Measurements from ENCODE around the gene DOP1A. TPM values are rescaled to one million over a fixed set of nuclear protein-coding genes. Genes with fewer than 3 reads are reported as not detected.

Gene DOP1A
- total and polyA plus RNA-seq, 2 donors (not counting 1 experiment from before 2014, with no cell fraction given), result 9.4 to 28.3 TPM

DNA sequence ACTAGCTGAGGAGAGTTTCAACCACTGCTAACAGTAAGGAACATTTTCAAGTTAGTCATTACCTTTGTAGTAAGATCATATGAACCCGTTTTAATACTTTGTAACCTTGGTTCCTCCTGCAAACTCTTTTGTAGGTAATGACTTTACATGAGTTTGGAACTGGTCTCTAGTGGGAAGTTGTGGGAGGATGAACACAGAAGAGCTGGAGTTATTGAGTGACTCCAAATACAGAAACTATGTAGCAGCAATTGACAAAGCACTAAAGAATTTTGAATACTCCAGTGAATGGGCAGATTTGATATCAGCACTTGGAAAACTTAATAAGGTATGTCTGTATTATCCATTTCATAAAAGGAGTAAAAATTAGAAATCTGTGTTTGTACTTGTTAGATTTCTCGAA lies 29.3 kb downstream of the DOP1A start:
- ChIA-PET POLR2A (no interaction called here), CTCF (interaction anchor here (0.7 to 1.6 kb wide), 2 partner anchors 29 to 42 kb away, joined by 3 to 5 read pairs; partner anchors contain the start of gene DOP1A)
- ATAC-seq (ENCODE audit: low read depth) (no peak), DNase-seq (no peak)
- Mint-ChIP-seq H3K27me3 (no peaks in the 10 kb centered on the region), H3K4me3 (no peak overlapping the region), H3K4me1 (peaks cover 2% of the 10 kb centered on the region), H3K27ac (no peak overlapping the region), H3K9me3 (ENCODE audit: insufficient read depth) (no peaks in the 10 kb centered on the region)
- Histone ChIP-seq H3K27me3 (replicated peaks in 1 of 4; ENCODE audit: control extremely low read depth in 1 of 4, control insufficient read depth in 3 of 4, insufficient read depth in 4 of 4, low read length in 3 of 4) (no peaks in the 10 kb centered on the region), H4K20me1 (ENCODE audit: control insufficient read depth, insufficient read depth, low read length, poor library complexity, severe bottlenecking) (peaks cover 7% of the 10 kb centered on the region), H3K4me2 (replicated peaks; ENCODE audit: low read depth, low read length, poor library complexity, severe bottlenecking) (no peak overlapping the region), H3K36me3 (replicated peaks in 1 of 2; ENCODE audit: control extremely low read depth in 1 of 2, control insufficient read depth in 1 of 2, extremely low read depth in 1 of 2, insufficient read depth in 2 of 2, low read length in 1 of 2) (peaks cover 6 to 17% of the 10 kb centered on the region in 2 experiments), H3K27ac (ENCODE audit: low read length in 2 of 2) (no peak overlapping the region), H3K4me3 (ENCODE audit: control extremely low read depth in 1 of 5, extremely low read depth in 1 of 5, insufficient read depth in 1 of 5, low read depth in 2 of 5, low read length in 4 of 5) (no peak overlapping the region), H3K9me3 (ENCODE audit: control extremely low read depth in 1 of 3, control insufficient read depth in 2 of 3, insufficient read depth in 1 of 3, low read length in 2 of 3) (peaks cover 0 to 2% (median 0%) of the 10 kb centered on the region in 3 donors), H2AFZ (ENCODE audit: insufficient read depth, low read depth, low read length, poor library complexity, severe bottlenecking) (no peak overlapping the region), H3K79me2 (ENCODE audit: control insufficient read depth, insufficient read depth, low read length) (peaks cover 28% of the 10 kb centered on the region), H3K4me1 (ENCODE audit: control insufficient read depth in 2 of 2, insufficient read depth in 2 of 2, low read length in 2 of 2) (no peaks in the 10 kb centered on the region), H3K9ac (ENCODE audit: low read length) (no peak overlapping the region)
- intact Hi-C loops (cut with micrococcal nuclease), result no loop called here
- no peak for TF ChIP-seq EZH2 (IDR thresholded peaks at IDR 0.05; ENCODE audit: borderline replicate concordance, insufficient read depth, low read depth, low read length, poor library complexity, severe bottlenecking)
- TF ChIP-seq, protein P1, sequence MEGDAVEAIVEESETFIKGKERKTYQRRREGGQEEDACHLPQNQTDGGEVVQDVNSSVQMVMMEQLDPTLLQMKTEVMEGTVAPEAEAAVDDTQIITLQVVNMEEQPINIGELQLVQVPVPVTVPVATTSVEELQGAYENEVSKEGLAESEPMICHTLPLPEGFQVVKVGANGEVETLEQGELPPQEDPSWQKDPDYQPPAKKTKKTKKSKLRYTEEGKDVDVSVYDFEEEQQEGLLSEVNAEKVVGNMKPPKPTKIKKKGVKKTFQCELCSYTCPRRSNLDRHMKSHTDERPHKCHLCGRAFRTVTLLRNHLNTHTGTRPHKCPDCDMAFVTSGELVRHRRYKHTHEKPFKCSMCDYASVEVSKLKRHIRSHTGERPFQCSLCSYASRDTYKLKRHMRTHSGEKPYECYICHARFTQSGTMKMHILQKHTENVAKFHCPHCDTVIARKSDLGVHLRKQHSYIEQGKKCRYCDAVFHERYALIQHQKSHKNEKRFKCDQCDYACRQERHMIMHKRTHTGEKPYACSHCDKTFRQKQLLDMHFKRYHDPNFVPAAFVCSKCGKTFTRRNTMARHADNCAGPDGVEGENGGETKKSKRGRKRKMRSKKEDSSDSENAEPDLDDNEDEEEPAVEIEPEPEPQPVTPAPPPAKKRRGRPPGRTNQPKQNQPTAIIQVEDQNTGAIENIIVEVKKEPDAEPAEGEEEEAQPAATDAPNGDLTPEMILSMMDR (IDR thresholded peaks at IDR 0.05), result no peak
- no CpG with 5 or more reads among the region's 2 CpGs for WGBS (ENCODE audit: insufficient coverage)

DNA sequence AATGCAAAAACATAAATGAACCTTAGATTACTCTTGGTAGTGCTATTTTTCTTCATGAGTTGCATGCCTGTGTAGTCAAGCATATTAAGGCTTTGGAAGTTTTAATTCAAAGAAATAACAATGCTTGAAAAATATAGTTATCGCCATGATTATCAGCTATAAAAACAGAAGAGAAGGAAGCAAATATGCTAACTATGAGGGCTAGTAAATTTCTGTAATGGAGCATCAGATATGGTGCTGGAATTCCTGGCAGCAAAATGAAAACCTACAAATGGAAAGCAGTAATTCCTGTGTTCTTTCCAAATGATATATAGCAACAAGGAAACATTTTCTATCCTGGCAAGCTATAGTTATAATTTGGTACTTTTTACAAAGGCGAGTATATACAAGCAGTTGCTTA lies 29.7 kb downstream of the DOP1A start:
- Histone ChIP-seq H3K4me2 (replicated peaks; ENCODE audit: low read depth, low read length, poor library complexity, severe bottlenecking) (no peak overlapping the region), H2AFZ (ENCODE audit: insufficient read depth, low read depth, low read length, poor library complexity, severe bottlenecking) (no peak overlapping the region), H3K27me3 (replicated peaks in 1 of 4; ENCODE audit: control extremely low read depth in 1 of 4, control insufficient read depth in 3 of 4, insufficient read depth in 4 of 4, low read length in 3 of 4) (no peaks in the 10 kb centered on the region), H3K36me3 (replicated peaks in 1 of 2; ENCODE audit: control extremely low read depth in 1 of 2, control insufficient read depth in 1 of 2, extremely low read depth in 1 of 2, insufficient read depth in 2 of 2, low read length in 1 of 2) (peaks cover 9 to 20% of the 10 kb centered on the region in 2 experiments), H3K9ac (ENCODE audit: low read length) (no peak overlapping the region), H3K4me3 (ENCODE audit: control extremely low read depth in 1 of 5, extremely low read depth in 1 of 5, insufficient read depth in 1 of 5, low read depth in 2 of 5, low read length in 4 of 5) (no peak overlapping the region), H3K9me3 (ENCODE audit: control extremely low read depth in 1 of 3, control insufficient read depth in 2 of 3, insufficient read depth in 1 of 3, low read length in 2 of 3) (peaks cover 0 to 2% (median 0%) of the 10 kb centered on the region in 3 donors), H4K20me1 (ENCODE audit: control insufficient read depth, insufficient read depth, low read length, poor library complexity, severe bottlenecking) (peaks cover 7% of the 10 kb centered on the region), H3K79me2 (ENCODE audit: control insufficient read depth, insufficient read depth, low read length) (peaks cover 28% of the 10 kb centered on the region), H3K27ac (ENCODE audit: low read length in 2 of 2) (no peak overlapping the region), H3K4me1 (ENCODE audit: control insufficient read depth in 2 of 2, insufficient read depth in 2 of 2, low read length in 2 of 2) (no peaks in the 10 kb centered on the region)
- intact Hi-C loops (cut with micrococcal nuclease), result no loop called here
- WGBS (ENCODE audit: insufficient coverage), result 100% methylated on average over 1 of the region's 2 CpGs
- no peak overlapping the region for H3K4me3 Mint-ChIP-seq
- peaks cover 2% of the 10 kb centered on the region for H3K4me1 Mint-ChIP-seq
- no peaks in the 10 kb centered on the region for H3K9me3 Mint-ChIP-seq (ENCODE audit: insufficient read depth)
- ATAC-seq (ENCODE audit: low read depth) (no peak), DNase-seq (no peak)
- ChIA-PET POLR2A (no interaction called here), CTCF (interaction anchor here (1.6 kb wide), 1 partner anchor 32 kb away, joined by 6 read pairs; the partner anchor contains the start of gene UBE3D)
- TF ChIP-seq, protein P1 (IDR thresholded peaks at IDR 0.05), result no peak
- TF ChIP-seq EZH2 (IDR thresholded peaks at IDR 0.05; ENCODE audit: borderline replicate concordance, insufficient read depth, low read depth, low read length, poor library complexity, severe bottlenecking), result no peak
- H3K27me3 Mint-ChIP-seq, result no peaks in the 10 kb centered on the region
- H3K27ac Mint-ChIP-seq, result no peak overlapping the region

All from B cell (primary cell).